Measurements from ENCODE around the gene RGMA. TPM values are rescaled to one million over a fixed set of nuclear protein-coding genes. Genes with fewer than 3 reads are reported as not detected.

RGMA gene, protein sequence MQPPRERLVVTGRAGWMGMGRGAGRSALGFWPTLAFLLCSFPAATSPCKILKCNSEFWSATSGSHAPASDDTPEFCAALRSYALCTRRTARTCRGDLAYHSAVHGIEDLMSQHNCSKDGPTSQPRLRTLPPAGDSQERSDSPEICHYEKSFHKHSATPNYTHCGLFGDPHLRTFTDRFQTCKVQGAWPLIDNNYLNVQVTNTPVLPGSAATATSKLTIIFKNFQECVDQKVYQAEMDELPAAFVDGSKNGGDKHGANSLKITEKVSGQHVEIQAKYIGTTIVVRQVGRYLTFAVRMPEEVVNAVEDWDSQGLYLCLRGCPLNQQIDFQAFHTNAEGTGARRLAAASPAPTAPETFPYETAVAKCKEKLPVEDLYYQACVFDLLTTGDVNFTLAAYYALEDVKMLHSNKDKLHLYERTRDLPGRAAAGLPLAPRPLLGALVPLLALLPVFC
- total RNA-seq = 10 to 100 TPM; 10.2 to 18.4 TPM
- long read RNA-seq, partial matches to known transcripts = 7 of 11 reads
- long read RNA-seq, other reads (novel, unspliced or antisense) = 2 of 11 reads

GRCh38 chr15:93088981-93089726, at the start of gene RGMA:
Gene RGMA, minus strand, starts transcription at chr15:93089211. Its CDS starts 279 bp downstream, at chr15:93088932.
- ATAC-seq = peak; percentile 44 to 55
- DNase-seq = no peak
- intact Hi-C loops (cut with DNase I) = loop anchor here (5.0 kb wide), 3 partner anchors 57 to 528 kb away; no protein-coding TSS in a partner anchor

GRCh38 chr15:93136606-93137005, 47.6 kb upstream of the RGMA start:
- intact Hi-C loops (cut with DNase I) = no loop called here
- DNase-seq = no peak
- ATAC-seq = no peak

- ATAC-seq = no peak
- intact Hi-C loops (cut with DNase I) = no loop called here
- DNase-seq = no peak
Observed at GRCh38 chr15:93135997-93136397, 47.0 kb upstream of the RGMA start.

DNA sequence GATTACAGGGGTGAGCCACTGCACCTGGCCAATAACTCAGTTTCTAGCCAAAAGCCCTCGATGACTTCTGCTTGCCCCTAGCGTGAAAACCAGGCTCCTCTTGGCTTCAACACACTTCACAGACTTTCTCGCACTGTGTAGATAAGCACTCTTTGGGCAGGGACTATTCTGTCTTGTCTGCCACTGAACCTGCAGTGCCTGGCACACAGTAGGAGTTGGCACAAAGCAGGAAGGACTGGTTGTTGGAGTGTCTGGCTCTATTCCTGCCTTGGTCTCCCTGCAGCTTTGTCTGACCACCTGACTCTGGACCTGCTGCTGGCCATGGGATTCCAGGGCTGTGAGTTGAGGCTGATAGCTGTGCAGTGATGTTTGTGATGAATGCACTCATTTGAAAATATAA, 46.4 kb upstream of the RGMA start:
- no peak for DNase-seq
- no peak for ATAC-seq
- intact Hi-C loops (cut with DNase I) = no loop called here

GRCh38 chr15:93131485-93132095, 42.6 kb upstream of the RGMA start:
- no peak for DNase-seq
- ATAC-seq = no peak
- intact Hi-C loops (cut with DNase I) = no loop called here

DNA sequence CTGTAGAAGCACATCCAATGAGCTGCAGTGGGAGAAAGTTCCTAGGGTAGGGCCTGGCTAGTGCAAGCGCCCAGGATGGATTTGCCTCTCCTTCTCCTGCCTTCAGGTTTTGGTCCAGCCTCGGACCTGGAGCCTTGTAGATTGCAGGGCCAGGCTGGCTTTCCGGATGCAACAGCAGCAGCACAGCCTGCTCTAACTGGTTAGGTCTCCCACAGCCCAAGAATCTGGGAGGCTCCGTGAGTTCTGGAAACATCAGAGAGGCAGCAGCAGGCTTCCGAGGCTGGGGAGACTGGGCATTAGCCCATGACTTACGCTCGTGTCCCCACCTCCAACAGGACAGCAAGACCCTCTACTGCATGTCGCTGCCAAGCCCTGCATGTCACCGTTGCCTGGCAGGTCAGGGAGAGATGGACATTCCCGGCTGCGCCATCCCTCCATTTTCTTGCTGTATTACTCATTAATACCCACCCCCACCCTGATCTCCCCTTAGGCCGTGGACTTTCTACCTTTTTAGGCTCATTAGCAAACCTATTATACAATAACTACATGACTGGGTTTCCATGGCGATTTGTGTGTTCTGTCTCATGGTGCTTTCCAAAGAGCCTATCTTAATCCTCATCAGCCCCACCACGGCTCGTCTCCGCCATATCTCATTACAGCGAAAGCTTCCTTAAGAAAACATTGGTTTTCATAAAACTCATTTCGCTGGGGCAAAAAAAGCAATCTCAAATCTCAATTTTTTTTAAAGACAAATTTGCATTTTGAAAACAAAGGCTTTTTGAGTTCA, 40.9 kb upstream of the RGMA start:
- ATAC-seq = no peak
- intact Hi-C loops (cut with DNase I) = no loop called here
- DNase-seq = no peak

DNA sequence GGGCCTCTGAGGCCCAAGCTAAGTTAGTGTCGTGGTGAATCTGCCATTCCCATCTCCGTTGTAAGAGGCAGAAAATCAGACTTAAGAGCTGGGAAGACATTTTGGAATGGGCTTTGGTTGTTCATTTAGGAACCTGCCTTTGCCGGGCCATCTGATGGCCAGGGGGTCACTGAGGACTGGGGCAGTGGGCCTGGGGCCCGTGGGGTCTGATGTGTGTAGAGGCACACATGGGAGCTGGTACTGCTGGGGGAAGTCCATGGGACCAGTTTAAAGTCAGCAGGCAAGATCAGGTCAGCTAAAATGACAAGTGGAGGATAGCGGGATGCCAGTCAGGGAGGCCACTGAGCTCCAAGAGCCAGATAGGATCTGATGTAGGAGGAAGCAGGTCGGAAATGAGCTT, 38.3 kb upstream of the RGMA start:
- no peak for ATAC-seq

GRCh38 chr15:93126599-93126998, 37.6 kb upstream of the RGMA start:
- DNase-seq = peak; percentile 60
- intact Hi-C loops (cut with DNase I) = no loop called here
- ATAC-seq = peak; percentile 81 to 89

More for the DNA sequence above, 38.3 kb upstream of the RGMA start:
- intact Hi-C loops (cut with DNase I) = no loop called here
- no peak for DNase-seq

GRCh38 chr15:93126148-93126547, 37.1 kb upstream of the RGMA start:
- intact Hi-C loops (cut with DNase I) = no loop called here
- ATAC-seq (no peak), DNase-seq (no peak)

GRCh38 chr15:93124126-93124525, 35.1 kb upstream of the RGMA start:
- ATAC-seq = no peak
- no peak for DNase-seq
- intact Hi-C loops (cut with DNase I) = no loop called here

DNA sequence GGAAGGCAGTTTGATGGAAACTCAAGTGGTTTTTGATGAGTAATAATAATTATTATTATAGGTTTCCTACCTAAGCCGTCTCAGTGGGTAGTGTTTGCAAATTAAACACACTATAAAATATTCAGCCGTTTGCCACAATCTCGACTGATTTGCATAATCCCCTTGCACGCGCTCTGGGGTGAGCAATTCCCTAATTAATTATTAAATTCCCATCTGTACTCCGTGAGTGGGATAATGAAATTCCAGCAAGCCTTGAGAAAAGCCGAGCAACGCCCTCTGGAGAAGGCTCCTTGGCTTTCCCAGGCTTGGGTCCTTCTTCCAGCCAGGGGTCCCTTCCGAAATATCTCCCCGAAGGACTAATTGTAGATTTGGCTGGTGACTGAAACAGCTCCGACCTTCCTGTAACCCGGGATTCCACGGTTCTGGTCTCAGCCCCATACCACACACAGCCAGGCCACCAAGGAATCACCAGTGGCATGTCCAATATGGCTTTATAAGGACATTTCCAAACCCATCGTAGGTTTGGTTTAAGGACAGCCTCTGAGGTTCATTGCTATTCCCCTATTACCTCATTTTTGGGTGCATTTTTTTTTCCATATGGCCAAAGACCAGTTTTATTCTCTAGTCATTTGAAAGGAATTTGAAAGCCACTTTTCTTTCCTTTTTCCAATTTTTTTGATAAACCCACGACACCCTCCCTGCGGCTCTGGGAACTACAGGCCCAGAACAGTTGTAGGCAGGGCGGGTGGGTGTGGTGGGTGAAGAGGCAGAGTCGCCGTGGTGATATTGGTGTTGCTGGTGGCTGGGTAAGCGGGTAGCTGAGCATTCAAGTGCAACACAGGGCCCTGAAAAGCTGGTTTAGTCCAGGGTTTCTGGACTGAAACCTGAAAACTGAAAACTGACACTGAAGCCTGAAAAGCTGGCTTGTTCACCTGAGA, 33.2 kb upstream of the RGMA start:
- ATAC-seq = peak; percentile 54 to 56
- intact Hi-C loops (cut with DNase I) = no loop called here
- DNase-seq = peak; percentile 30

- ATAC-seq (no peak), DNase-seq (no peak)
- intact Hi-C loops (cut with DNase I) = no loop called here
Observed at GRCh38 chr15:93121107-93121506, 32.1 kb upstream of the RGMA start.

DNA sequence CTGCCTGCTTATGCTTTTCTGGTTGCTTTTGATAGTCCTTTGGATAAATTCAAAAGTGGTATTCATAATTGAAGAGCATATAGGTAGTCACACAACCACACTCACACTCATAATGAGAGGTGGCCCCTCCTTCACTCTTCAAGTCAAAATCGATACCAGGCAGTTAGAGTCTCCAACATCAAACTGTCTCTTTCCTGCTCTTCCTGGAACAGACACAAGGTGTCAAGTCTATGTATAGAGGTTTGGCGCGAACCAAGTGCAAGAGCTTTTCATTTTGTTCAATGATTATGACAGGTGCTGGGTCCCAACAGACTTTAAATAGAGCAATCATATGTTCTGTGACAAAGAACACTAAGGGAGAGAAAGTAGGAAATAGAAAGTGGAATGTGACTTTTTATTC, 29.9 kb upstream of the RGMA start:
- DNase-seq = no peak
- no peak for ATAC-seq
- intact Hi-C loops (cut with DNase I) = no loop called here

- DNase-seq (no peak), ATAC-seq (no peak)
- intact Hi-C loops (cut with DNase I) = no loop called here
Observed at GRCh38 chr15:93111451-93111850, 22.4 kb upstream of the RGMA start.

GRCh38 chr15:93110502-93111040, 21.6 kb upstream of the RGMA start:
- DNase-seq (no peak), ATAC-seq (no peak)
- intact Hi-C loops (cut with DNase I) = no loop called here

DNA sequence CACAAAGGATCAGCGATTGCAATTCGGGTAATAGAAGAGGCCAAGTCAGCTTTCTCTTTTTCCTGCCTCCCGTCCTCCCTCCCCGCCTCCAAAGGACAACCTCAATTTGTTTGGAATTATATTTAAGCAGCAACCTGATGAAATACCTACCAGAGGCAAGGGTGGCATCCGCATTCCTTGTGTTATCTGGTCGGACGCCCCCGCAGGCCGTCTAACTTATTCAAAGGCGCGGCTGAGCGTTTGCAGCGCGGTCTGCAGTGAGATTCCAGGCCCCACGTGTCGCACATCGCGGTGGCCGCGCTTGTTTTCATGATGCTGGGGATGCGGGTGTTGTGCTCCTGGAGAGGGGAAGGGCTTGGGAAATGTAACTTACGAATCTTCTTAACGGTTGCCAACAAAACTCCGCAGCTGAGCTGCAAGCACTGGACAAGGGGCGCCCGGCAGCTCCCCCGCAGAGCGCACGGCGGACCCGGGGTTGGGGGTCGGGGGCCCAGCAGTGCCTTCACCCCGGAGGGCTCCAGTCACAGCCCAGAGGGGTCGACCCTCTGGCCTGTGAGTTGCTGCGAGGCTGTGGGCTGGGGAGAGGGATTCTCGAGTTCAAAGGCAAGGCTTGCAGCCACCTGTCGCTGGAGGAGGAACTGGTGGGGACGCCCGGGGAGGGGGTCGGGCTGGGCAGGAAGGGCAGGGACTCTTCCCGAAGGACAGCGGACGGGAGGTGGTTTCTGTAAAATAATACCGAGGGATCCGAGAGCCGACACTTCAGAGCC, 20.5 kb upstream of the RGMA start:
- no peak for ATAC-seq
- intact Hi-C loops (cut with DNase I) = no loop called here

DNA sequence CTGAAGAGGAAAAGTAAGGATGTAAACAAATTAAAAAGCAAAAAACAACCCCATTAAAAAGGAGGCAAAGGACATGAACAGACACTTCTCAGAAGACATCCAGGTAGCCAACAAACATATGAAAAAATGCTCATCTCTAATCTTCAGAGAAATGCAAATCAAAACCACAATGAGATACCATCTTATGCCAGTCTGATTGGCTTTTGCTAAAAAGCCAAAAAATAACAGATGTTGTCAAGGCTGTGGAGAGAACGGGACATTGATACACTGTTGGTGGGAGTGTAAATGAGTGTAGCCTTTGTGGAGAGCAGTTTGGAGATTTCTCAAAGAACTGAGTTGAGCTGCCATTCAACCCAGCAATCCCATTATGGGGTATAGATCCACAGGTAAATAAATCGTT, 18.6 kb upstream of the RGMA start:
- intact Hi-C loops (cut with DNase I) = no loop called here
- no peak for ATAC-seq
- no peak for DNase-seq

More for the DNA sequence above, 20.5 kb upstream of the RGMA start:
- DNase-seq = no peak
